Neuronal stem cell (in vitro differentiated cells): Measurements from ENCODE around the gene SURF2.

Source experiments
- DNase-seq: peaks from one replicate; pipeline ENCODE4 v3.0.0-alpha.2; 2013; ENCODE audit warnings: low spot score
- H2AFZ ChIP-seq: one replicate; pipeline ENCODE4 v1.6.1; 2013; ENCODE audit warnings: mild to moderate bottlenecking, low read length, inconsistent platforms
- H2AK5ac ChIP-seq: 2 replicates; pipeline ENCODE4 v1.6.1; 2013; ENCODE audit warnings: low read depth, mild to moderate bottlenecking, inconsistent platforms, low read length, moderate library complexity, mixed read lengths
- H2BK120ac ChIP-seq: 2 replicates; pipeline ENCODE4 v1.6.1; 2013; ENCODE audit warnings: low read depth, mild to moderate bottlenecking, inconsistent platforms, low read length, moderate library complexity, mixed read lengths
- H2BK12ac ChIP-seq: one replicate; pipeline ENCODE4 v1.6.1; 2013; ENCODE audit warnings: low read length, inconsistent platforms
- H2BK15ac ChIP-seq: 2 replicates; pipeline ENCODE4 v1.6.1; 2013; ENCODE audit warnings: mild to moderate bottlenecking, low read length, inconsistent platforms, mixed read lengths
- H2BK5ac ChIP-seq: one replicate; pipeline ENCODE4 v1.6.1; 2013; ENCODE audit warnings: inconsistent platforms, mild to moderate bottlenecking, low read length, moderate library complexity
- H3K14ac ChIP-seq: one replicate; pipeline ENCODE4 v1.6.1; 2013; ENCODE audit warnings: low read length, inconsistent platforms
- H3K18ac ChIP-seq: 2 replicates; pipeline ENCODE4 v1.6.1; 2013; ENCODE audit warnings: low read length, inconsistent platforms
- H3K23ac ChIP-seq: 2 replicates; pipeline ENCODE4 v1.6.1; 2013; ENCODE audit warnings: low read depth, mild to moderate bottlenecking, mixed read lengths, low read length, inconsistent platforms; ENCODE audit not compliant: poor library complexity
- H3K27ac ChIP-seq: replicated peaks from 3 replicates; pipeline ENCODE4 v1.5.1; 2013; ENCODE audit warnings: low read length, inconsistent platforms
- H3K27me3 ChIP-seq, 3 experiments: 2 replicates each; pipeline ENCODE4 v1.6.1; 2013; ENCODE audit warnings: low read length in 3 of 3, mild to moderate bottlenecking in 2 of 3, inconsistent platforms in 1 of 3, low read depth in 1 of 3, mixed read lengths in 1 of 3, moderate library complexity in 1 of 3; ENCODE audit not compliant: control insufficient read depth in 3 of 3, insufficient read depth in 3 of 3
- H3K36me3 ChIP-seq, 2 donors: replicated peaks in 1 of 2; 2 replicates each; pipeline ENCODE4 v1.6.1; 2013; ENCODE audit warnings: low read length in 2 of 2; ENCODE audit not compliant: control insufficient read depth in 2 of 2, insufficient read depth in 2 of 2
- H3K4ac ChIP-seq: 2 replicates; pipeline ENCODE4 v1.6.1; 2013; ENCODE audit warnings: inconsistent platforms, mild to moderate bottlenecking, low read length, moderate library complexity
- H3K4me1 ChIP-seq, 2 donors: 1 replicate in 1 of 2; 2 replicates in 1 of 2; pipeline ENCODE4 v1.6.1; 2013; ENCODE audit warnings: low read length in 2 of 2, low read depth in 1 of 2; ENCODE audit not compliant: control insufficient read depth in 2 of 2, insufficient read depth in 1 of 2
- H3K4me2 ChIP-seq: one replicate; pipeline ENCODE4 v1.6.1; 2013; ENCODE audit warnings: mild to moderate bottlenecking, low read length, inconsistent platforms; ENCODE audit not compliant: insufficient read depth, poor library complexity, severe bottlenecking
- H3K4me3 ChIP-seq, 2 donors: 2 replicates each; pipeline ENCODE4 v1.5.1; 2013; ENCODE audit warnings: low read length in 2 of 2, mild to moderate bottlenecking in 2 of 2, inconsistent platforms in 1 of 2, moderate library complexity in 1 of 2
- H3K79me1 ChIP-seq: one replicate; pipeline ENCODE4 v1.6.1; 2013; ENCODE audit warnings: low read depth, mild to moderate bottlenecking, inconsistent platforms, low read length, moderate library complexity
- H3K9ac ChIP-seq: one replicate; pipeline ENCODE4 v1.6.1; 2013; ENCODE audit warnings: mild to moderate bottlenecking, low read depth, low read length, inconsistent platforms; ENCODE audit not compliant: poor library complexity
- H3K9me3 ChIP-seq, 2 donors: replicated peaks in 1 of 2; 2 replicates each; pipeline versions ENCODE3 to v1.6.1; 2013; ENCODE audit warnings: low read length in 2 of 2, mild to moderate bottlenecking in 2 of 2, inconsistent platforms in 1 of 2, low read depth in 1 of 2, mixed read lengths in 1 of 2, moderate library complexity in 1 of 2; ENCODE audit not compliant: control insufficient read depth in 2 of 2, insufficient read depth in 1 of 2
- H4K8ac ChIP-seq: one replicate; pipeline ENCODE4 v1.6.1; 2013; ENCODE audit warnings: low read depth, mild to moderate bottlenecking, inconsistent platforms, low read length, moderate library complexity
- H4K91ac ChIP-seq: one replicate; pipeline ENCODE4 v1.6.1; 2013; ENCODE audit warnings: low read length, low read depth, mild to moderate bottlenecking, inconsistent platforms; ENCODE audit not compliant: poor library complexity
- WGBS, 2 donors: extraction: QIAGEN DNeasy Blood & Tissue Kit; methylation state at CpG; one replicate each; pipeline ENCODE4 v1.1.7; 2013; ENCODE audit warnings: missing lambda C conversion rate in 2 of 2, mixed read lengths in 1 of 2; ENCODE audit not compliant: insufficient read length in 2 of 2, insufficient replicate concordance in 1 of 2; ENCODE audit errors: extremely low coverage in 2 of 2; 5-methylcytosine and 5-hydroxymethylcytosine counted together

The SURF2 gene

DNA sequence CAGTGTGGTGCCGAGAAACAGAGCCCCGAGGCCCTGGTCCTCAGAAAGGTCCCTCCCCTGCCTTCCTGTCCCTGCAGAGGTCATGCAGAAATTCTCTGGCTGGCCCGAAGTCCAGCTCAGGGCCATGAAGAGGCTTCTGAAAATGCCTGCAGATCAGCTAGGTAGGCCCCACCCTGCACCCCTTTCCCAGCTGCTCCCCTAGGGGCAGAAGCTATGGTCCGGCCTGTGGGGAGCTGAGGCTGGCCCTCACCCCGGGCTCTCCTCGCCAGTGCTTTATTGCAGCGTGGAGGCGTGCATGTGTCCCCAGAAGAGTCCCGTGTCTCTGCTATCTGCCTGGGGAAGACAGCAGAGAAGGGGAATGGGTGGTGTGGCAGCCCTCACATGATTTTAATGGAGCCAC is 41.5 kb downstream of the SURF2 start:
- Histone ChIP-seq H3K27me3 (peaks cover 0 to 2% (median 2%) of the 10 kb centered on the region in 3 experiments), H2AK5ac (no peak overlapping the region)
- no CpG with 5 or more reads among the region's 9 CpGs for WGBS, 2 donors

DNA sequence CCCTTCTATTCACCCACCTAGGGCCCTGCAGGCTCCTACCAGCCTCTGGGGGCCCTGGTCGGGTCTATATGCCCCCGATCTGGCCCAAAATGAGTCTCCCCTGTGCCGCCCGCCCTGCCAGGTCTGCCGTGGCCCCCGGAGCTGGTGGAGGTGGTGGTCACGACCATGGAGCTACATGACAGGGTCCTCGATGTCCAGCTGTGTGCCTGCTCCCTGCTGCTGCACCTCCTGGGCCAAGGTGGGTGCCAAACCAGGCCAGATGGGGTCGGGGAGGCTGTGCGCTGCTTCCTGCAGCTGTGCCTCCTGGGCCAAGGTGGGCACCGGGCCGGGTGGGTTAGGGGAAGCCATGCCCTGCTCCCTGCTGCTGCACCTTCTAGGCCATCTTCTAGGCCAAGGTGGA is 43.9 kb downstream of the SURF2 start:
- no peak overlapping the region for H3K27ac ChIP-seq
- no CpG with 5 or more reads among the region's 12 CpGs for WGBS, 2 donors
- H4K8ac ChIP-seq = no peak overlapping the region
- no peak for DNase-seq
- peaks cover 0 to 2% (median 0%) of the 10 kb centered on the region in 3 experiments for H3K27me3 ChIP-seq
- no peak overlapping the region for H3K4me2 ChIP-seq
- peaks cover 0 to 3% of the 10 kb centered on the region in 2 donors for H3K4me1 ChIP-seq
- H3K36me3 ChIP-seq = peaks cover 15 to 20% of the 10 kb centered on the region in 2 donors
- H2AK5ac ChIP-seq = no peak overlapping the region
- H3K23ac ChIP-seq = no peak overlapping the region
- no peak overlapping the region for H3K4ac ChIP-seq
- H3K9ac ChIP-seq = no peak overlapping the region
- H2BK12ac ChIP-seq = no peak overlapping the region
- no peak overlapping the region for H3K4me3 ChIP-seq
- no peak overlapping the region for H4K91ac ChIP-seq
- no peak overlapping the region for H2AFZ ChIP-seq
- no peak overlapping the region for H2BK120ac ChIP-seq
- peak overlapping the region; percentile 48 for H3K18ac ChIP-seq
- H2BK15ac ChIP-seq = no peak overlapping the region
- no peak overlapping the region for H2BK5ac ChIP-seq
- H3K9me3 ChIP-seq = no peaks in the 10 kb centered on the region
- no peak overlapping the region for H3K14ac ChIP-seq
- no peaks in the 10 kb centered on the region for H3K79me1 ChIP-seq

More for the DNA sequence above, 41.5 kb downstream of the SURF2 start:
- no peak overlapping the region for H2BK120ac ChIP-seq
- H3K27ac ChIP-seq = no peak overlapping the region
- no peaks in the 10 kb centered on the region for H3K9me3 ChIP-seq
- no peak overlapping the region for H2BK12ac ChIP-seq
- H3K4me3 ChIP-seq = no peak overlapping the region
- no peak overlapping the region for H3K4me2 ChIP-seq
- H3K36me3 ChIP-seq = peaks cover 0 to 4% of the 10 kb centered on the region in 2 donors
- no peak overlapping the region for H3K4ac ChIP-seq
- H4K8ac ChIP-seq = no peak overlapping the region
- H3K79me1 ChIP-seq = no peaks in the 10 kb centered on the region
- H2AFZ ChIP-seq = no peak overlapping the region
- H3K14ac ChIP-seq = no peak overlapping the region
- no peak overlapping the region for H2BK15ac ChIP-seq
- no peak overlapping the region for H2BK5ac ChIP-seq
- H3K18ac ChIP-seq = no peak overlapping the region
- no peak overlapping the region for H4K91ac ChIP-seq
- no peak overlapping the region for H3K9ac ChIP-seq
- peaks cover 0 to 3% of the 10 kb centered on the region in 2 donors for H3K4me1 ChIP-seq
- H3K23ac ChIP-seq = no peak overlapping the region
- no peak for DNase-seq

DNA sequence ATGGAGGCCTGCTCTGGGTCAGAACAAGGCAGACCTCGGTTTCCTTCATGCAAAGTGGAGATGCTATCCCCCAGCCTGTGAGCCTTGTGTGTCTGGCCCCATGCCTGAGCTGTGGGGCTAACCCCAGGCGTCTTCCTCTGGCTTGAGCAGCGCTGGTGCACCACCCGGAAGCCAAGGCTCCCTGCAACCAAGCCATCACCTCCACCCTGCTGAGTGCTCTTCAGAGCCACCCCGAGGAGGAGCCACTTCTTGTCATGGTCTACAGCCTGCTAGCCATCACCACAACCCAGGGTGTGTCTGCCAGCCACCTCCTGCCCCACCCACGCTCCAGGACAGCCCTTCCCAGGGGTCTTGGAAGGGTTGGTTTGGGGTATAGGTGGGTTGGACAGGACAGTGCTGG is 45.2 kb downstream of the SURF2 start:
- no peak overlapping the region for H3K18ac ChIP-seq
- H3K36me3 ChIP-seq = peaks cover 25 to 33% of the 10 kb centered on the region in 2 donors
- H3K4me3 ChIP-seq = no peak overlapping the region
- no peak overlapping the region for H4K91ac ChIP-seq
- no peaks in the 10 kb centered on the region for H3K9me3 ChIP-seq
- no peak overlapping the region for H3K9ac ChIP-seq
- peaks cover 0 to 3% of the 10 kb centered on the region in 2 donors for H3K4me1 ChIP-seq
- H2AFZ ChIP-seq = no peak overlapping the region
- H3K79me1 ChIP-seq = no peaks in the 10 kb centered on the region
- no peak overlapping the region for H3K23ac ChIP-seq
- H4K8ac ChIP-seq = peak overlapping the region; percentile 32
- no peak overlapping the region for H3K4me2 ChIP-seq
- no peak overlapping the region for H3K4ac ChIP-seq
- H2BK5ac ChIP-seq = peak overlapping the region; percentile 32
- no peak overlapping the region for H2AK5ac ChIP-seq
- no peak overlapping the region for H2BK15ac ChIP-seq
- no peak overlapping the region for H3K14ac ChIP-seq
- H3K27me3 ChIP-seq = peaks cover 0 to 2% (median 0%) of the 10 kb centered on the region in 3 experiments
- H3K27ac ChIP-seq = no peak overlapping the region
- no peak overlapping the region for H2BK120ac ChIP-seq
- no peak overlapping the region for H2BK12ac ChIP-seq
- no CpG with 5 or more reads among the region's 6 CpGs for WGBS, 2 donors
- no peak for DNase-seq

DNA sequence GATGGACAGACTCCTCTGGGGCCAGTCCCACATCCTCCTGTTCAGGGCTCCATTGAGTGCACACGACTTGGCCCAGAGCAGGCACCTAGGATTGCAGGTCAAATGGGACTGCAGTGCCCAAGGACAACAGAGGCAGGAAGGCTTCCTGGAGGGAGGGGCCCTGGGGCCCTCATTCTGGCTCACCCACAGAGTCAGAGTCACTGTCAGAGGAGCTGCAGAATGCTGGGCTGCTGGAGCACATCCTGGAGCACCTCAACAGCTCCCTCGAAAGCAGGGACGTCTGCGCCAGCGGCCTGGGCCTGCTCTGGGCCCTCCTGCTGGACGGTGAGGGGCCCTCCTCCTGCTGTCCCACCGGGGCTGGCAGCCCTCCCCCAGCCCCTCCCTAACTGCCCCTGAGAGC is 46.3 kb downstream of the SURF2 start:
- no peak overlapping the region for H2BK5ac ChIP-seq
- peaks cover 32 to 44% of the 10 kb centered on the region in 2 donors for H3K36me3 ChIP-seq
- peak overlapping the region; percentile 30 for H3K9ac ChIP-seq
- H3K27ac ChIP-seq = no peak overlapping the region
- no peak overlapping the region for H3K23ac ChIP-seq
- H3K14ac ChIP-seq = no peak overlapping the region
- no peaks in the 10 kb centered on the region for H3K9me3 ChIP-seq
- H2BK120ac ChIP-seq = no peak overlapping the region
- no peak overlapping the region for H3K4me3 ChIP-seq
- no peak overlapping the region for H4K91ac ChIP-seq
- H3K27me3 ChIP-seq = no peaks in the 10 kb centered on the region
- no peak overlapping the region for H3K4me2 ChIP-seq
- H2AFZ ChIP-seq = no peak overlapping the region
- H3K4ac ChIP-seq = no peak overlapping the region
- H2BK12ac ChIP-seq = no peak overlapping the region
- H4K8ac ChIP-seq = no peak overlapping the region
- H3K18ac ChIP-seq = no peak overlapping the region
- H2BK15ac ChIP-seq = no peak overlapping the region
- no peak for DNase-seq
- H2AK5ac ChIP-seq = no peak overlapping the region
- no peaks in the 10 kb centered on the region for H3K79me1 ChIP-seq
- WGBS, 2 donors = no CpG with 5 or more reads among the region's 7 CpGs
- no peaks in the 10 kb centered on the region for H3K4me1 ChIP-seq
